ENCODE results near the gene IP6K3.

IP6K3 gene

GRCh38 chr6:33746651-33747100 lies at the start of gene IP6K3:
Gene IP6K3 (minus strand): TSS chr6:33746905. CDS start chr6:33735476, 11,429 bp downstream.
- no peak within 1 kb of the TSS for H3K4me3 ChIP-seq (ENCODE audit: low read depth, low read length)

GRCh38 chr6:33794910-33795623 lies 48.4 kb upstream of the IP6K3 start:
- no peak overlapping the region for H3K4me3 ChIP-seq (ENCODE audit: low read depth, low read length)

- no peak overlapping the region for H3K4me3 ChIP-seq (ENCODE audit: low read depth, low read length)
These were observed 46.3 kb upstream of the IP6K3 start for GRCh38 chr6:33792981-33793380.

GRCh38 chr6:33791620-33792019 lies 44.9 kb upstream of the IP6K3 start:
- no peak overlapping the region for H3K4me3 ChIP-seq (ENCODE audit: low read depth, low read length)

- H3K4me3 ChIP-seq (ENCODE audit: low read depth, low read length) = no peak overlapping the region
These were observed 44.2 kb upstream of the IP6K3 start for GRCh38 chr6:33790910-33791309.

GRCh38 chr6:33790379-33790778 lies 43.7 kb upstream of the IP6K3 start:
- no peak overlapping the region for H3K4me3 ChIP-seq (ENCODE audit: low read depth, low read length)

GRCh38 chr6:33789550-33789895 lies 42.8 kb upstream of the IP6K3 start:
- H3K4me3 ChIP-seq (ENCODE audit: low read depth, low read length) = no peak overlapping the region

GRCh38 chr6:33788694-33789549 lies 42.2 kb upstream of the IP6K3 start, which contains the start of gene LEMD2:
Gene LEMD2 (minus strand): TSS chr6:33789130. CDS start chr6:33789116, 14 bp downstream.
- peak within 1 kb of the TSS; percentile 71 for H3K4me3 ChIP-seq (ENCODE audit: low read depth, low read length)

GRCh38 chr6:33787954-33788693 lies 41.4 kb upstream of the IP6K3 start:
- peak overlapping the region; percentile 71 for H3K4me3 ChIP-seq (ENCODE audit: low read depth, low read length)

GRCh38 chr6:33787346-33787953 lies 40.7 kb upstream of the IP6K3 start:
- peak overlapping the region; percentile 71 for H3K4me3 ChIP-seq (ENCODE audit: low read depth, low read length)

GRCh38 chr6:33786736-33787135 lies 40.0 kb upstream of the IP6K3 start:
- H3K4me3 ChIP-seq (ENCODE audit: low read depth, low read length) = no peak overlapping the region

GRCh38 chr6:33785778-33786177 lies 39.1 kb upstream of the IP6K3 start:
- H3K4me3 ChIP-seq (ENCODE audit: low read depth, low read length) = no peak overlapping the region

- no peak overlapping the region for H3K4me3 ChIP-seq (ENCODE audit: low read depth, low read length)
These were observed 38.1 kb upstream of the IP6K3 start for GRCh38 chr6:33784787-33785186.

- H3K4me3 ChIP-seq (ENCODE audit: low read depth, low read length) = no peak overlapping the region
These were observed 37.2 kb upstream of the IP6K3 start for GRCh38 chr6:33783781-33784520.

GRCh38 chr6:33782561-33782960 lies 35.9 kb upstream of the IP6K3 start:
- no peak overlapping the region for H3K4me3 ChIP-seq (ENCODE audit: low read depth, low read length)

GRCh38 chr6:33781131-33781975 lies 34.6 kb upstream of the IP6K3 start:
- H3K4me3 ChIP-seq (ENCODE audit: low read depth, low read length) = no peak overlapping the region

GRCh38 chr6:33779895-33780294 lies 33.2 kb upstream of the IP6K3 start:
- no peak overlapping the region for H3K4me3 ChIP-seq (ENCODE audit: low read depth, low read length)

- no peak overlapping the region for H3K4me3 ChIP-seq (ENCODE audit: low read depth, low read length)
These were observed 32.6 kb upstream of the IP6K3 start for GRCh38 chr6:33779290-33779689.

GRCh38 chr6:33778444-33779121 lies 31.9 kb upstream of the IP6K3 start:
- no peak overlapping the region for H3K4me3 ChIP-seq (ENCODE audit: low read depth, low read length)

Measured in iPS-11a (cell line).